HG02885 (cell line): ENCODE measurements around the gene FABP3.
"Not testable (repeated sequence)": the region's sequence is repeated elsewhere in the genome, so short reads cannot be mapped to it uniquely, and the experiment has no call there.

Experiments
- ATAC-seq: cut with Tn5 transposase; IDR thresholded peaks from one replicate; pipeline ENCODE4 v1.9.1; 2021; ENCODE audit warnings: mild to moderate bottlenecking; ENCODE audit not compliant: unreplicated experiment, poor library complexity

Gene FABP3

GRCh38 chr1:31399976-31400375, 27.1 kb upstream of the FABP3 start:
- no peak for ATAC-seq

- no peak for ATAC-seq
Observed at GRCh38 chr1:31398246-31398645, 25.4 kb upstream of the FABP3 start.

GRCh38 chr1:31397360-31398095, 24.7 kb upstream of the FABP3 start:
- no peak for ATAC-seq

GRCh38 chr1:31396633-31397351, 23.9 kb upstream of the FABP3 start:
- no peak for ATAC-seq

- peak; percentile 74 for ATAC-seq
Observed at GRCh38 chr1:31394584-31395193, 21.8 kb upstream of the FABP3 start.

GRCh38 chr1:31393463-31393862, 20.6 kb upstream of the FABP3 start:
- ATAC-seq: no peak

GRCh38 chr1:31390071-31390470, 17.2 kb upstream of the FABP3 start:
- ATAC-seq: no peak

GRCh38 chr1:31389616-31390015, 16.7 kb upstream of the FABP3 start:
- ATAC-seq: no peak

GRCh38 chr1:31387612-31388011, 14.7 kb upstream of the FABP3 start:
- ATAC-seq: no peak

GRCh38 chr1:31386576-31387243, 13.8 kb upstream of the FABP3 start:
- ATAC-seq: not testable (repeated sequence)

GRCh38 chr1:31383967-31384366, 11.1 kb upstream of the FABP3 start:
- ATAC-seq: no peak

GRCh38 chr1:31382379-31382989, 9.6 kb upstream of the FABP3 start:
- ATAC-seq: no peak

- ATAC-seq: no peak
Observed at GRCh38 chr1:31381394-31382294, 8.8 kb upstream of the FABP3 start.

- no peak for ATAC-seq
Observed at GRCh38 chr1:31380181-31380580, 7.3 kb upstream of the FABP3 start.

GRCh38 chr1:31378001-31378400, 5.1 kb upstream of the FABP3 start:
- no peak for ATAC-seq

- ATAC-seq: no peak
Observed at GRCh38 chr1:31377364-31377863, 4.5 kb upstream of the FABP3 start.

- no peak for ATAC-seq
Observed at GRCh38 chr1:31376375-31377134, 3.7 kb upstream of the FABP3 start.

- no peak for ATAC-seq
Observed at GRCh38 chr1:31374511-31375196, 1.8 kb upstream of the FABP3 start.
